K562 (cell line): ENCODE measurements around the gene S100A2. TPM values are rescaled to one million over a fixed set of nuclear protein-coding genes. Genes with fewer than 3 reads are reported as not detected.
A peak's percentile ranks its signal among the peaks of the same experiment; 100 is the strongest.

Experiments used
- BACH1 ChIP-seq: fragments of 200-800 bp; sonication (Bioruptor generic); IDR thresholded peaks from 2 replicates; pipeline ENCODE4 v1.6.1; 2016; ENCODE audit warnings: missing genetic modification characterization, missing compliant biosample characterization
- BMI1 ChIP-seq: fragments of 150-350 bp; IDR thresholded peaks from 2 replicates; pipeline ENCODE4 v1.6.1; 2014; ENCODE audit warnings: low read length
- BRD9 ChIP-seq: fragments of 450-650 bp; IDR thresholded peaks from 2 replicates; pipeline ENCODE4 v1.6.1; 2018; ENCODE audit warnings: low read depth; ENCODE audit not compliant: partially characterized antibody
- ETV1 ChIP-seq: fragments of 450-650 bp; conservative IDR thresholded peaks from 2 replicates; pipeline ENCODE4 v1.6.1; 2016; ENCODE audit warnings: missing genetic modification characterization, control low read depth, low read depth, missing compliant biosample characterization
- GTF2B ChIP-seq: IDR thresholded peaks from 2 replicates; pipeline ENCODE4 v1.6.1; 2011; ENCODE audit not compliant: insufficient read length; ENCODE audit errors: extremely low read depth
- MAFK ChIP-seq: IDR thresholded peaks from 2 replicates; pipeline ENCODE4 v1.6.1; 2011; ENCODE audit warnings: low read length, improper control_type of control experiment
- MNT ChIP-seq, 2 experiments: fragments of 450-650 bp; conservative IDR thresholded peaks; 2 replicates each; pipeline ENCODE4 v1.6.1; 2017; ENCODE audit warnings: mild to moderate bottlenecking in 2 of 2, moderate library complexity in 2 of 2
- MXD1 ChIP-seq: fragments of 250-450 bp; sonication (Bioruptor Pico); IDR thresholded peaks from 2 replicates; pipeline ENCODE4 v1.8.0; 2021; ENCODE audit warnings: borderline replicate concordance, mild to moderate bottlenecking, moderate library complexity; ENCODE audit not compliant: poor library complexity, severe bottlenecking
- OTX1 ChIP-seq: fragments of 450-650 bp; formaldehyde crosslinking; IDR thresholded peaks from 2 replicates; pipeline ENCODE4 v1.4.0; 2022; ENCODE audit warnings: mild to moderate bottlenecking
- SAFB ChIP-seq: fragments of 200-400 bp; formaldehyde crosslinking; IDR thresholded peaks from 2 replicates; pipeline ENCODE4 v1.6.1; 2017; ENCODE audit warnings: low read depth, low read length, borderline replicate concordance
- SETDB1 ChIP-seq: IDR thresholded peaks from one replicate; pipeline ENCODE4 v1.6.1; 2012; ENCODE audit warnings: low read length, control low read depth, inconsistent platforms
- SMAD2 ChIP-seq: fragments of 150-350 bp; IDR thresholded peaks from 2 replicates; pipeline ENCODE4 v1.6.1; 2014; ENCODE audit warnings: low read depth, mild to moderate bottlenecking, low read length
- SRSF9 ChIP-seq: fragments of 200-400 bp; formaldehyde crosslinking; IDR thresholded peaks from 2 replicates; pipeline ENCODE4 v1.6.1; 2017; ENCODE audit warnings: low read depth, low read length, borderline replicate concordance
- STAG1 ChIP-seq: sonication (generic); formaldehyde crosslinking; IDR thresholded peaks from 2 replicates; pipeline ENCODE4 v1.5.0; 2020; ENCODE audit warnings: missing genetic modification reagents, borderline replicate concordance
- TEAD1 ChIP-seq, 2 experiments: fragments of 450-650 bp in 1 of 2; sonication (generic) in 1 of 2; formaldehyde crosslinking; IDR thresholded peaks; 2 replicates each; pipeline versions ENCODE4 v1.4.0 to v1.8.0; 2020 to 2022; ENCODE audit warnings: mild to moderate bottlenecking in 2 of 2, missing genetic modification reagents in 1 of 2
- ZBTB7A ChIP-seq: IDR thresholded peaks from 2 replicates; pipeline ENCODE4 v1.6.1; 2011; ENCODE audit warnings: low read depth, mild to moderate bottlenecking, low read length, moderate library complexity, borderline replicate concordance; ENCODE audit not compliant: control insufficient read depth
- ZNF316 ChIP-seq: fragments of 450-650 bp; IDR thresholded peaks from 2 replicates; pipeline ENCODE4 v1.6.1; 2016
- ZNF609 ChIP-seq: sonication (generic); formaldehyde crosslinking; IDR thresholded peaks from 2 replicates; pipeline ENCODE4 v1.8.1; 2023; ENCODE audit warnings: missing genetic modification reagents, mild to moderate bottlenecking, borderline replicate concordance
- ZSCAN29 ChIP-seq: fragments of 450-650 bp; IDR thresholded peaks from 2 replicates; pipeline ENCODE4 v1.6.1; 2017
- polyA plus RNA-seq, 8 experiments: library from polyadenylated mRNA; depleted of rRNA in 4 of 8; stranded (reverse) in 5 of 8; unstranded in 3 of 8; fragments of >200 nt; fragmentation: Nextera tagmentation in 2 of 8; fragmentation: Illumina TruSeq in 1 of 8; extraction: Ambion mirVana in 2 of 8; extraction: Trizol in 1 of 8; gene quantifications; 2 replicates each; pipeline versions ENCODE4 v1.2.1 to v1.2.3, GENCODE V29; 2011 to 2014; ENCODE audit warnings: inconsistent platforms in 1 of 8, missing spikeins in 1 of 8
- total RNA-seq, 7 experiments: library from RNA; depleted of rRNA in 6 of 7; stranded (reverse); fragments of >200 nt in 6 of 7; fragmentation: Illumina TruSeq in 2 of 7; extraction: Trizol in 2 of 7; gene quantifications; 2 replicates each; pipeline versions ENCODE4 v1.2.1 to v1.2.3, GENCODE V29; 2011 to 2021; ENCODE audit warnings: low replicate concordance in 1 of 7

Gene S100A2
- total and polyA plus RNA-seq, 9 of the 15 experiments (the other 6 are each of a cell fraction or from before 2014, with no cell fraction given): 0.28 to 0.65 (median 0.44) TPM; not detected in 4

GRCh38 chr1:153566414-153567371, 1.0 kb upstream of the S100A2 start (continued):
- TF ChIP-seq ZNF609 (CRISPR knock-in tag): no peak
- peak; percentile 68 for TF ChIP-seq MAFK
- no peak for TF ChIP-seq STAG1 (CRISPR knock-in tag)
- peak; percentile 83 for TF ChIP-seq BRD9
- TF ChIP-seq GTF2B: no peak
- peak; percentile 74; the same call in 1 of the 2 replicates for TF ChIP-seq BACH1 (tag)
- no peak for TF ChIP-seq OTX1 (CRISPR knock-in tag)
- TF ChIP-seq ZSCAN29: no peak
- TF ChIP-seq SRSF9: no peak
- TF ChIP-seq TEAD1 (CRISPR knock-in tag; IDR thresholded peaks at IDR 0.05): peak; percentile 65 to 93
- no peak for TF ChIP-seq SAFB
- TF ChIP-seq MNT (conservative IDR thresholded peaks at IDR 0.05): peak in 1 of 2 experiments; percentile 36; a peak in 2 of 4 replicates
- no peak for TF ChIP-seq BMI1
- peak; percentile 77; the same call in 1 of the 2 replicates for TF ChIP-seq ZBTB7A
- peak; percentile 77 for TF ChIP-seq ZNF316
- TF ChIP-seq MXD1 (CRISPR knock-in tag): no peak
- no peak for TF ChIP-seq SMAD2
- no peak for TF ChIP-seq SETDB1
- TF ChIP-seq ETV1: peak; percentile 49
